HG03060 (cell line): Measurements from ENCODE around the gene DSN1.

Experiments
- ATAC-seq: cut with Tn5 transposase; IDR thresholded peaks from one replicate; pipeline ENCODE4 v1.9.1; 2021; ENCODE audit warnings: low read depth, moderate number of reproducible peaks; ENCODE audit not compliant: unreplicated experiment

The DSN1 gene

DNA sequence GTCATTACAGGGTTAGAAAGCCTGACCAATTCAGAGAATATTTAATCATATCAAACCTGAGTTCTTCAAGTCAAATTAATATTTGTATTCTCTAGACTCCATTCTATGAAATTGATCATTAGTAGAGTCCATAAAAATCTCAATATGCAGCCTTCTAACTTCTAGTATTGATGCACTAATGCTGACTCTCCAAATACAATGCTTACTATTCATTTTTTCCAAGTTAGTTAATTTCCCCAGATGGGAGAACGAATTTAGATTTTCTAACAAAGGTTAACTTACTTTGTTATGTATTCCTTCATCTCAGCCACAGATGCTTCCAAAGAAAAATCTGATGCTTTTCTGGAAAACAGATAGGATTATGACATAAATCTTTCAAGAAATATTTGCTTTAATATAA is 15.3 kb downstream of the DSN1 start:
- ATAC-seq = no peak

DNA sequence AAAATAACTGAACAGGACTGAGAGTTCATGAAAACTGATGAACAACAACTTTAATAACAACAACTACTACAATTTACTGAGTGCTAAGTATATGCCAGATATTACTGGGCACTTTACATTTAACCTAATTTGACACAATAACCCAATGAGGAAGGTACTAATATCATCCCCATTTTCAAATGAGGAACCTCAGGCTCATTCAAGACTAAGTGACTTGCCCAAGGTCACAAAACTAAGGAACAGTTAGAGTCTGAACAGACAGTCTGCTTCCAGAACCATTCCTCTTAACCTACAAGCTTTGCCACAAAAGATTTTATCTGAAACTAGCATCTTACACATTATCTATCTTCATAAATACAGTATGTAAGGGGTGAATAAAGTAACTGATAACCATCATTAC is 17.1 kb downstream of the DSN1 start:
- ATAC-seq = no peak

GRCh38 chr20:36754656-36755222 is 18.8 kb downstream of the DSN1 start:
- ATAC-seq = no peak

DNA sequence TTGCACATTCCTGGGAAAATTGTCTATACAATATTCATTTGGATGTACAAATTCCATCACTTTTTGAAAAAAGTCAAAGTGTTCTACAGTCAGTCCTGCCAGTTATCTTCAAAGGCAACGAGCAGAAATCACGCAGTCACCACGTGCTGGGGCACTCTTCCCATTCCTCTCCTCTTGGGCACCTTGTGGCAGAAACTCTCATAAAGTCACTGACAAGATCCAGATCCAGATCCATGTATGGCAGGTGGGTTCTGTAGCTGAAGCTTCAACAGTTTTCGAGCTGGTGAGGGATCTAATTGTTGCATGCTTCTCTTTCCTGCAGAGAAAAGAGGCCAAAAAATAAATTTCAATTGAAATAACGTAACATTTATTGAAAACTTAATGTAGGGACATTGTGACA is 21.0 kb downstream of the DSN1 start:
- no peak for ATAC-seq

DNA sequence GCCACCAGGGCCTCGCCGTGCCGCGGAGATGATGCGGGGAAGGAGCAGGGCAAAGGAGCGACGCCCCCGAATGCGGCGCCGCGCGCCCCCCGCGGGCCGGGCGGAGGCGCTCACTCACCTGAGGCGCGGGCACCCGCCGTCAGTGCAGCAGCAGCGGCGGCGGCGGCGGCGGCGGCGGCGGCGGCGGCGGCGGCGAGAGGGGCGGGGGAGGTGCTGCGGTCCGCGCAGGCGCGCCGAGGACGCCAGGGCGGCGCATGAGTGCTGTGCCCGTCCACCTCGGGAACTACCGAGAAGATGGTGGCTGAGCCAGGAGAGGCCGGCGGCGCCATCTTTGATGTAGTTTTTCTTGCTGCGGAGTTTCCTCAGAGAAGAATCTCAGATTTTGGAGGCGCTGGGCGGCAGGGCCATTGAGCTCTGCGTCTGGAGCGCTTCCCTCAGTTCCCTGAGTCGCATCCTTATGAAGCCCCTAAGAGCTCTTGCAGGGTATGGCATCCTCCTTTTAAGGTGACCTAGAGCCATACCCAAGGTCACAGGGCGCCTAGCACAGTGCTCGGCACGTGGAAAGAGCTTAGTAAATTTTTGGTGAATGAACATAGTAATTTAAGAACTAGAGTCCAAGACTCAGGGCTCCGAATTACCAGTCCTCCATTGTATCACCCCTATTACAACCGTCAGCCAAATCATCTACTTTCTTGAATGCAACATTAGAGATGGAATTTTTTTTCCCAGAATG is 27.5 kb downstream of the DSN1 start, which contains the start of gene NDRG3:
Gene NDRG3, minus strand, starts transcription at position 164 of the 733 bp plus-strand sequence. CDS start 24,355 bp downstream, outside the sequence.
- ATAC-seq = peak; percentile 74

DNA sequence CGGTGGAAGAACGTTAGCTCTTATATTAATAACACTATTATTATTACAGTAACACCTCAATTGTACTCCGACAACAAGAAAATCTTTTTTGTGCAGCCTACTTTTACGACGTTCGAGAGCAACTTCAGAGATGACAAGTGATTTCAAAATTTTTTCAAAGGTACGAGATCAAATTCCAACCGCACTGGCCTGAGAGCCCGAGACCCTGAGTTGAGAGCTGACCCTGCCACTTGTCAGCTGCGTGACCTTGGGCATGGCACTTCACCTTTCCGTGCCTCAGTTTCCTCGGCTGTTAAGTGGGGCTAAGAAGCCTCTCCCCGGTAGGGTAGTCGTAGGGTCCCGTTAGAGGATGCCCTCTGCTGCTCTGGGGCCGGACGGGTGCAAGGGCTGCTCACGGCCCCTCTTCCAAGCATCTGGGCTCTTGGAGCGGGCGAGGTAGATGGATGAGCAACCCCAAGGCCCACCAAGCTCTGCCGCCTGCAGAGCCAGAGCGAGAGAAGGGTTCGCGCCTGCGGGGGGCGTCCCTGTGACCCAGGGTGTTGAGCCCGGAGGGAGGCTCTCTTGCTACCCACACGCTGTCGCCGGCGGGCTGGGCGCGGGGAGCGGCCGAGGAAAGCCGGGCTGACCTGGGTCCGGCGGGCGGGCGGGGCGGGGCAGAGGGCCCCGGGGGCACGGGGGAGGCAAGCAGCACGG is 28.2 kb downstream of the DSN1 start:
- peak; percentile 8 for ATAC-seq

GRCh38 chr20:36744764-36745191 is 28.8 kb downstream of the DSN1 start:
- no peak for ATAC-seq

DNA sequence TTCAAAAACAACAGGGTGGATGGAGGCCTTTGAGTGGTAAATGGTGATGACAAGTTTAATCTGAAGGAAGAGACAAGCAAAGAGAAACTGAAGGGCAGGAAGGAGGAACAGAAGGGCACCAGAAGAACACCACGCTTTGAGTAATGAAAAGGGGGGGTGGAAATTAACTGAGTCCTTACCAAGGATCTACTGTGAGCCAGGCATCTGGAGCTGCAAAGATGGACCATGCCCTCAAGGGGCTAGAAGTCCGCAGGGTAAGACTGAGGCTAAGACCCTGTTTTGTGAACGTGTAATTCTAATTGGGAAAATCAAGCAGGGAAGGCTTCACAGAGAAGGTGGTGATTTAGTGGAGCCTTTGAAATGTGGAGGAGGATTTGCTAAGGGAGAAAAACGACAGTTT is 29.3 kb downstream of the DSN1 start:
- no peak for ATAC-seq

DNA sequence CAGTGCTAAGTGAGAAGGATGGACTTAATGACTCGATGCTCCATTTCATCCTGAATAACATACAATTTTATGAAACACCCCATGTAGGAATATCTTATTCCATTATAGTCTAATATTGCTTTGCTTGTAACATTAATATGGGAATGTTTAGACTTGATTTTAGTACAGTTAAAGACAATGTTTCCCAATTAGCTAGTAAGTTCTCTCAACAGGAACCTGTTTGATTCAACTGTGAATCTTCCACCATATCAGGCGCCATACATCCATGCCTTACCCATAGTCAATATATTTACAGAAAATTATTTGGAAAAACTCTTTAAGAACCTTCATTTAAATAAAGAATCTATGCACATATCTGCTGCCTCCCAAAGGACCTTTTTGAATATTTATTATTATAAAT is 31.0 kb downstream of the DSN1 start:
- ATAC-seq = no peak

DNA sequence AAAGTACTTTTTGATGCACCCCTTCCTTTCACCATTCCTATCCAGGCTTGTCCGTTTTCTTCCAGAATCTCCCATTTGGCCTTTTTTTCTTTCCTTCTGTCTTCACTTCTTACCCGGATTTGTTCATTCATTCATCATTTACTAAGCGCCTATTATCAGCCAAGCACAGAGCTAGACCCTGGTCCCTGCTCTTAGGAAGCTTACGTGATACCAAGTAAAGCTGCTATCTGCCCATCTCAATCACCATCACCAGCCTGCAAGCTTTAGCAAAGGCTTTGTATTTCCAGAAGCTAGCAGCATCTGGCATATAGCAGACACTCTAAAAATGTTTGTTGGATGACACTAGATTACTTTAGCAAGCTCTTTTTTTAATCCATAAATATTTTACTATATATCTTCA is 32.5 kb downstream of the DSN1 start:
- no peak for ATAC-seq

DNA sequence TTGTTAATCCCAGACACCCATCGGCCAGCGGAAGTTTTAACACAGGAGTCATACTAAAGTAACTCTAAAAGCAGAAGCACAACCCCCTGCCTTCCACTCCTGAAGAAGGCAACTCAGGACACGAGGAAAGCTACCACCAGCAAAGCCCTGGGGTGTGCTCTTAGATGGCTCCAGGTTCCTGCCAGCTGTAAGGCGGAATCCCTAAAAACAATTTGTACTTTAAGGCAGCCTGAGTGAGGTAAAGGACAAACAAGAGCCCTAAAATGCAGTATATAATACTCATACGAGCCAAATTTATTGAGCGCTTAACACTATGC is 36.4 kb downstream of the DSN1 start:
- no peak for ATAC-seq

- no peak for ATAC-seq
Measured at GRCh38 chr20:36736451-36737182, 36.9 kb downstream of the DSN1 start.

GRCh38 chr20:36732456-36732855 is 41.1 kb downstream of the DSN1 start:
- no peak for ATAC-seq

- no peak for ATAC-seq
Measured at GRCh38 chr20:36728986-36729385, 44.6 kb downstream of the DSN1 start.

GRCh38 chr20:36726168-36726567 is 47.4 kb downstream of the DSN1 start:
- ATAC-seq = no peak

DNA sequence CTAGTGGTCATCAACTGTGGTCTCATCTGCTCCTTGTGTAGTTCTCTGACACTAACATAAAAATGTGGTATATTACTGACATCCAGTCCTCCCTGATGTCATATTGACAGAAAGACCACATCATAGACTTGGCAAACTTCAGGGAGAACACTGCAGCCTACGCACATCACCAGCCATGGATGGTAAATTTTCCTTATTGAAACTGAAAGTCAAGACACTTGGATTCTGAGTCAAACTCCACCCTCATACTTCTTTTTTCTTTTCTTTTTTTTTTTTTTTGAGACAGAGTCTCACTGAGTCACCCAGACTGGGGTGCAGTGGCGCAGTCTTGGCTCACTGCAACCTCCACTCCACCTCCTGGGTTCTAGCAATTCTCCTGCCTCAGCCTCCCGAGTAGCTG is 53.1 kb downstream of the DSN1 start:
- no peak for ATAC-seq

DNA sequence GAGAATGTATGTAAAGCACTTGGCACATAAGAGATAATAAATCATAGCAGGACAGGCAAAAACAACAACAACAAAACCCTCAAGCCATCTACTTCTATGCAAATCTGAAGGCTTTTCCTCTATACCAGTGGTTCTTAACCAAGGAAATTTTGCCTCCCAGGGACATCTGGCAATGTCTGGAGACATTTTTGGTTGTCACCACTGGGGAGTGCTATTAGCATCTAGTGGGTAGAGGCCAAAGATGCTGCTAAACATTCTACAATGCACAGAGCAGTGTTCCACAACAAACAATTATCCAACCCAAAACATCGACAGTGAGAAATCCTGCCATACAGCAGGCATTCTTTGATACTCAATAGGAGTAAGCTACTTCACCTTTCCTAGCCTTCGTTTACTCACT is 55.9 kb downstream of the DSN1 start:
- ATAC-seq = no peak

DNA sequence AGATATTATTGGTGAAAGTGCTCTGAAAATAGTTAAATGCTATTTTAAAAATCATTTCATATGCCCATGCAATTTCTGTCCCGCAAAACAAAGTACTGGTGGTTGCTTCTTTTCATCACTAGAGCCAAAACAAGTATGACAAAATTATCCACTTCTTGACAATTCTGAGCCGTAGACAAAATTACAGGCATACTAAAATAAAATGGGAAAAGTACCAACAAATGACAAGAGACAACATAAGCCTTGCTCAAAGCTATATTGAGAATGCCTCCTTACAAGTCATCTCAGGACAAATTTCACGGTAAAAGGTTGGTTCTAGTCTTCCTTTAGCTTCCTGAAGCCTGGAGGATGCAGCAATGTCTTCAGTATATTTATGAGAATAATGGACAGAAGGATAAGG is 56.5 kb downstream of the DSN1 start:
- no peak for ATAC-seq

- no peak for ATAC-seq
Measured at GRCh38 chr20:36712775-36713174, 60.8 kb downstream of the DSN1 start.

DNA sequence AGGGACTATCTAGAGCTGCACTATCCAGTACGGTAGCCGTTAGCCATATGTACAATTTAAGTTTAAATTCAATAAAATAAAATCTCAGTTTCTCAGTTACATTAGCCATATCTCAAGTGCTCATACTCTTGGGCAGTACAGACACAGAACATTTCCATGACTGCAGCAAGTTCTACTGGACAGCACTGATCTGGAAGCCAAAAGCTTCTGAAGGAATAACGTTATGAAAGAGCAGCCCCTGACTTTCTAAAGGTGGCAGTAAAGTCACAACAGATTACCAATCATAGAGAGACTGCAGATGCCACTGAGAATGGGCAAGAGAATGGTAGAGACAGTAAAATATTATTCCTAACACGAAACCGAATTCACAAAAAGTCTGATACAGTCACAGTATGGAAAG is 64.4 kb downstream of the DSN1 start:
- no peak for ATAC-seq

- ATAC-seq = no peak
Measured at GRCh38 chr20:36703530-36703929, 70.0 kb downstream of the DSN1 start.
